ENCODE measurements around the gene SGCE. TPM values are rescaled to one million over a fixed set of nuclear protein-coding genes. Genes with fewer than 3 reads are reported as not detected.

SGCE gene
- total RNA-seq, 1 experiment from 2014 or later, result 17.4 TPM

- H3K4me2 ChIP-seq (ENCODE audit: low read length), result peak overlapping the region; percentile 38
- ChIA-PET CTCF (no interaction called here), RAD21 (ENCODE audit: low non-redundant PET in 1 of 2, low total read pairs in 2 of 2, uncharacterized antibody in 2 of 2, unreplicated experiment in 2 of 2) (no interaction called here), POLR2A (no interaction called here)
- H3K79me2 ChIP-seq (ENCODE audit: insufficient read depth, low read length), result no peaks in the 10 kb centered on the region
- no TSS peak for BruUV-seq (replicated peaks)
- no peak overlapping the region for H3K9ac ChIP-seq (ENCODE audit: low read length)
- peak; percentile 83 for DNase-seq (ENCODE audit: low read depth, low spot score)
- intact Hi-C loops (cut with micrococcal nuclease), result no loop called here
- no peaks in the 10 kb centered on the region for H4K20me1 ChIP-seq (ENCODE audit: insufficient read depth)
- H3K27ac ChIP-seq (ENCODE audit: low read depth, low read length), result peak overlapping the region; percentile 28; the same call in 1 of the 2 replicates
- H3K9me3 ChIP-seq (ENCODE audit: control insufficient read depth in 1 of 2, insufficient read depth in 1 of 2, low read depth in 1 of 2, low read length in 2 of 2), result no peaks in the 10 kb centered on the region
- H3K27me3 ChIP-seq (ENCODE audit: insufficient read depth, low read length), result no peaks in the 10 kb centered on the region
- no peak overlapping the region for H3K4me3 ChIP-seq (replicated peaks in 1 of 2; ENCODE audit: low read depth in 1 of 2, low read length in 2 of 2)
- H3K9me2 ChIP-seq (ENCODE audit: insufficient read depth), result no peaks in the 10 kb centered on the region
- no peak overlapping the region for H2AFZ ChIP-seq (ENCODE audit: low read depth, low read length, poor library complexity, severe bottlenecking)
- TF ChIP-seq MAX (IDR thresholded peaks at IDR 0.05) (peak; percentile 64), EGR1 (IDR thresholded peaks at IDR 0.05; ENCODE audit: low read depth) (no peak), YY1 (IDR thresholded peaks at IDR 0.05; ENCODE audit: extremely low read depth, insufficient replicate concordance, low read depth, low read length) (peak; percentile 55), POLR2AphosphoS5 (IDR thresholded peaks at IDR 0.05; ENCODE audit: low read depth, low read length) (peak; percentile 51; the same call in 1 of the 2 replicates), ELF1 (IDR thresholded peaks at IDR 0.05; ENCODE audit: borderline replicate concordance, low read depth) (no peak), SP1 (IDR thresholded peaks at IDR 0.05; ENCODE audit: low read depth) (peak; percentile 70), RAD21 (IDR thresholded peaks at IDR 0.05; ENCODE audit: low read depth) (peak; percentile 50), TCF7L2 (IDR thresholded peaks at IDR 0.05; ENCODE audit: borderline replicate concordance, extremely low read depth, insufficient read depth, insufficient read length) (peak; percentile 65), JUND (IDR thresholded peaks at IDR 0.05) (peak; percentile 88), FOSL1 (IDR thresholded peaks at IDR 0.05; ENCODE audit: low read depth) (peak; percentile 80), EZH2phosphoT487 (IDR thresholded peaks at IDR 0.05; ENCODE audit: borderline replicate concordance) (no peak), CBX3 (IDR thresholded peaks at IDR 0.05; ENCODE audit: low read depth) (peak; percentile 81), CEBPB (IDR thresholded peaks at IDR 0.05; ENCODE audit: low read depth) (peak; percentile 86), SRF (IDR thresholded peaks at IDR 0.05; ENCODE audit: low read depth) (peak; percentile 97), SIN3A (IDR thresholded peaks at IDR 0.05; ENCODE audit: low read depth) (peak; percentile 61; the same call in 1 of the 2 replicates), EZH2 (IDR thresholded peaks at IDR 0.05) (no peak)
- no peaks in the 10 kb centered on the region for H3K36me3 ChIP-seq (ENCODE audit: control insufficient read depth in 1 of 2, insufficient read depth in 2 of 2, low read length in 2 of 2)
- peaks cover 14 to 17% of the 10 kb centered on the region in 2 experiments for H3K4me1 ChIP-seq (ENCODE audit: control insufficient read depth in 1 of 2, insufficient read depth in 2 of 2, low read length in 2 of 2)
- peak; percentile 100 for ATAC-seq
Observed at GRCh38 chr7:94620703-94621118, 35.2 kb downstream of the SGCE start.

All from HCT116 (cell line).